ENCODE results near the gene SPAG9.

DNA sequence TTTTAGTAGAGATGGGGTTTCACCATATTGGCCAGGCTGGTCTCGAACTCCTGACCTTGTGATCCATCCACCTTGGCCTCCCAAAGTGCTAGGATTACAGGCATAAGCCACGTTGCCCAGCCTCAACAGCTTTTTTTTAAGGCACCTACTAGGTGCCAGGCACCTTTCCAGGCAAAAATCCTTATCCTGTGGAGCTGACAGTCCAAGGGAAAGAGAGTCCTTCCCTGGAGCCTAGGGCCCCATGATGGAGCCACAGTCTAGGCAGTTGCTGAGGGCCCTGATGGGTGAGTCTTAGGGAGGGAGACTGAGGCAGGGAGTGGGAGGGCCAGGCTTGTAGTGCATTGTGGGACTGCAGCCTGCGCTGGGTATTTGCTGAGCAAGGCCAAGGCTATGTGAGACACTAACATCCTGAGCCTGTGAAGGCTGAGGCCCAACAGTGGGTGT, 174.9 kb downstream of the SPAG9 start:
- TF ChIP-seq, protein P1, sequence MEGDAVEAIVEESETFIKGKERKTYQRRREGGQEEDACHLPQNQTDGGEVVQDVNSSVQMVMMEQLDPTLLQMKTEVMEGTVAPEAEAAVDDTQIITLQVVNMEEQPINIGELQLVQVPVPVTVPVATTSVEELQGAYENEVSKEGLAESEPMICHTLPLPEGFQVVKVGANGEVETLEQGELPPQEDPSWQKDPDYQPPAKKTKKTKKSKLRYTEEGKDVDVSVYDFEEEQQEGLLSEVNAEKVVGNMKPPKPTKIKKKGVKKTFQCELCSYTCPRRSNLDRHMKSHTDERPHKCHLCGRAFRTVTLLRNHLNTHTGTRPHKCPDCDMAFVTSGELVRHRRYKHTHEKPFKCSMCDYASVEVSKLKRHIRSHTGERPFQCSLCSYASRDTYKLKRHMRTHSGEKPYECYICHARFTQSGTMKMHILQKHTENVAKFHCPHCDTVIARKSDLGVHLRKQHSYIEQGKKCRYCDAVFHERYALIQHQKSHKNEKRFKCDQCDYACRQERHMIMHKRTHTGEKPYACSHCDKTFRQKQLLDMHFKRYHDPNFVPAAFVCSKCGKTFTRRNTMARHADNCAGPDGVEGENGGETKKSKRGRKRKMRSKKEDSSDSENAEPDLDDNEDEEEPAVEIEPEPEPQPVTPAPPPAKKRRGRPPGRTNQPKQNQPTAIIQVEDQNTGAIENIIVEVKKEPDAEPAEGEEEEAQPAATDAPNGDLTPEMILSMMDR (conservative IDR thresholded peaks at IDR 0.05; ENCODE audit: low read depth, low read length) = no peak
- TF ChIP-seq EZH2 (IDR thresholded peaks at IDR 0.05; ENCODE audit: low read length, unreplicated experiment) = no peak
- TF ChIP-seq EZH2phosphoT487 (IDR thresholded peaks at IDR 0.05; ENCODE audit: borderline replicate concordance, low read length) = no peak
